NCI-H187 treated with DMSO at 0.1 percent for 48 hours (cell line): ENCODE data around the gene EID2.
A peak's percentile ranks its signal among the peaks of the same experiment; 100 is the strongest.

Experiments
- DNase-seq: peaks from one replicate; lab custom pipeline; 2025; lab: John Stamatoyannopoulos, UW

The EID2 gene, protein sequence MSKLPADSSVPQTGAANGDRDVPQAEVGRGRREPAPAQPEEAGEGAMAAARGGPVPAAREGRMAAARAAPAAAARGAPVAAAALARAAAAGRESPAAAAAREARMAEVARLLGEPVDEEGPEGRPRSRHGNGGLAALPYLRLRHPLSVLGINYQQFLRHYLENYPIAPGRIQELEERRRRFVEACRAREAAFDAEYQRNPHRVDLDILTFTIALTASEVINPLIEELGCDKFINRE

DNA sequence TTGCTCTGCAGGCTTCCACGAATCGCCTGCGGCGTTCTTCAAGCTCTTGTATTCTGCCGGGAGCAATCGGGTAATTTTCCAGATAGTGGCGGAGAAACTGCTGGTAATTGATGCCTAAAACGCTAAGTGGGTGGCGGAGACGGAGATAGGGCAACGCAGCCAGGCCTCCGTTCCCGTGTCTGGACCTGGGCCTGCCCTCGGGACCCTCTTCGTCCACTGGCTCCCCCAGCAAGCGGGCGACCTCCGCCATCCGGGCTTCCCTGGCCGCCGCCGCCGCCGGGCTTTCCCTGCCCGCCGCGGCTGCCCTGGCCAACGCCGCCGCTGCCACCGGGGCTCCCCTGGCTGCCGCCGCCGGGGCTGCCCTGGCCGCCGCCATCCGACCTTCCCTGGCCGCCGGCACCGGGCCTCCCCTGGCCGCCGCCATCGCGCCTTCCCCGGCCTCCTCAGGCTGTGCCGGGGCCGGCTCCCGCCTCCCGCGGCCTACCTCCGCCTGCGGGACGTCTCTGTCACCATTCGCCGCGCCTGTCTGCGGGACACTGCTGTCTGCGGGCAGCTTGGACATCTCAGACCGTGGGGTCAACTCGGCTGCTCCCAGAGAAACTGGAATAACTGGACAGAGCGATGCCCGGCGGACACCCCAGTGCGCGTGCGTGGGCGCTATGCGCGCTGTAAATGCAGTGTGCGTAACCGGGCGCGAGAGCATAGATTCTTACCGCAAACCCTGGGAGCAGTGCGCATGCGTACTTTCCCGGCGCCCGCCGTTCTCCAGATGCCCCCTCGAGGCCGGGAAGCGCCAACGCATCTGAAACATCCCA lies at the start of gene EID2:
Gene EID2 (minus strand): TSS at position 644 of the 815 bp plus-strand sequence. CDS start 82 bp downstream, at position 562.
- DNase-seq, result peak; percentile 79

DNA sequence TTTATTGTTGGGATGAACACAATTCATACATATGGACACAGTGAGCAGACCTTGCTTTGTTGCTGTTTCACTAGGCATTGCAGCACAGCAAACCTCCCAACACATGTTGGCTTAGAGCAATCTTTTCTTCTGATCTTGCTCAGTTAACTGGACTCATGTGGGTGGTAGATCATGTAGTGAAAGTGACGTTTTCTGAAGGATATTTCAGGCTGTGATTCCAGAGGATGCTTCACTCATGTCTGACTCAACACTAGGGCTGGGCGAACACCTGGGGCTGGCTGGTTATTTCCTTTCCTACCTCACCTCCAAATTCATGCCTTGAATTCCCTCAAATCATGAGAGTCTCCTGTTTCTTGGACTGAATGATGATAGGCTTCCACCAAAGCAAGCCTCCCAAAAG lies 48.1 kb upstream of the EID2 start:
- no peak for DNase-seq

DNA sequence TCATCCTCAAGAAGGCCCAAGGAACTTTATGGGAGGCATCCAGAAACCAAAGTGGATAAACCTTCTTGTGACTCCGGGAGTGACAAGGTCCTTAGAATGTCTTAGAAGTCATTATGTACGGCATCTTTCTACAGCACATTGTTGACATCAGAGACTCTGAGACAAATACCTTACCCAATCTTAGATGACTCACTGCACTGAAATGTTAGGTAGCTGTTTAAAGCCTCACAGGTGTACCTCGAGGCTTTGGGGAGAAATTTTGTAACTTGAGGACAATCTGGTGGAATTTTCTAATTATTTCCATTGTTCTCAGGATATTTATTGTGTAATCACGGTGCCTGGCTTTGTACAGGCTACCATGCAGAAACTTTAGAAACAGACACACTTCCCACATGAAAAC lies 47.5 kb upstream of the EID2 start:
- no peak for DNase-seq

DNA sequence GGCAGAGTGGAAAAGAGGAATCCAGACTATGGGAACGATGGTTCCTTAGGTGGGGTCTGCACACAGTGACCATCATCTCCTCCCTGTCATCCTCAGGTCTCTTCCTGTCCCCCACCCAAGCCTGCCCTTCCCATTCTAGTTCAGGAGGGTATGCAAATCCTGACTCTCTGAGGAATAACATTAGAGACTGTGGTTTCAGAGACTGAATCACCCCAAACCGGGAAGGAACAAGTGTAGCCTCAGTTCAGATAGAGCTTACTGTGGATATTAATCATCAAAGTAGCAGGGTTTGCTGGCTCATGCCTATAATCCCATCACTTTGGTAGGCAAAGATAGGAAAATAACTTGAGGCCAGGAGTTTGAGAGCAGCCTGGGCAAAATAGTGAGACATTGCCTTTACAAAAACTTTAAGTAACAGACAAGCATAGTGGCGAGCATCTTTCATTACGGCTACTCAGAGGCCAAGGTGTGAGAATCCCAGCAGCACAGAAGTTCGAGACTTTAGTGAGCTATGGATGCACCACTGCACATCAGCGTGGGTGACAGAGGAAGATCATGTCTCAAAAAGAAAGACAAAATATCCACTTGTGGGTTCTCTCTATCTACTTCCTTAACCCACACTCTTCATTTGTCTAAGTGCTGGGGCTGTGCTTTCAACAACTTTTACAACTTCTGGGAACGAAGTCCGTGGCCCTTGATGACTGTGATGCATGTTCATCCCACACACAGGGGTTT lies 43.1 kb upstream of the EID2 start:
- no peak for DNase-seq

DNA sequence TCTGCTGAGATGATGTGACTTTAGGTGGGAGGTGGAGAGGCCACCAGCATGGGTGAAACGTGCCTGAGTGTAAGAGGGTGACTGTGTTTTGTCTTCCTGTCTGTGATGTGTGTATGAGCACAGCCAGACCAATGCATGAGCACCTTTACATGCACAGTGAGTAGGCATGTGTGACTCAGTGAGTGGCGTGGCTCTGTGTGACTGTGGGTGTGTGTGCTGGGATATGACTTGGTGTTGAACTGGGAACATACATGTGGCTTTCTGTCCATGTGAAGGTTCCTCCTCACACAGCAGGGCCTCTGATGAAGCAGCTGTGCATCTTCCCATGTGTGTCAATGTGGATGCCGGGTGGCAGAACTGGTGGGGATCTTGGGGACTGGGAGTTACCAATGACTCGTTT lies 42.5 kb upstream of the EID2 start:
- DNase-seq, result no peak

DNA sequence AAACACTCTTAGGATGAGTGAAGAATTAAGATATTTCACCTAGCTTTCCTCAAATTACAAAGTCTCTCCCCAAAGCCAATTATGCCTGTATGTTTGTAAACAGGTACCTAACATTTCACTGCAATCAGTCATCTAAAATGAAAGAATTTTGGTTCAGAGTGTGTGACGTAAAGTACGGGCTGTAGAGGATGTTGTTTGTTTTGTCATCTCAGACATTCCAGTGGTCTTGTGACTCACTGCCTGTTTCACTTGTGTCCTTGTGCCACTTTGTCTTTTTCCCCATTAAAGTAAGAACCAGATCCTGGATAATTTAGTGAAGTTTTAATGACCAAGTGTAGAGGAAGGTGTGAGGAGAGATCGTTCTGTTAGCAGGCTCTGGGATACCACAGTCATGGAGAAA lies 28.6 kb upstream of the EID2 start:
- DNase-seq, result no peak

DNA sequence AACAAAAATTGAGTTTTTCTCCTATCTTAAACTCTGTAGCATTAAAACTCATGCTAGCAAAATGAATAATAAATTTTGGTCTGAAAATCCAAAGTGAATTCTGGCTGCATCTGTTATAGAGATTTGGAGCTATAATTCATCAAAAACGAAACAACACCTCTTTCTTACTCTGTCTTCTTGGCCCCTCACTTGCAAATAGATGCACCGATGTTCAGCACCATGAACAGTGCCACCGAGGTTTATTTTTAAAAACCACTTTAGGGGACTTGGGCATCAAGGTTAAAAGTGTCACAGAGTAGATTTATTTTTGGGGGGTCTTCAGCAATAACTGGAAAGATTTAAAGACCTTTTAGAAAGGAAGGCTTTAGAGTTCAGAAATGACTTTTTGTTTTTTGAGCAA lies 26.1 kb upstream of the EID2 start:
- DNase-seq, result no peak

DNA sequence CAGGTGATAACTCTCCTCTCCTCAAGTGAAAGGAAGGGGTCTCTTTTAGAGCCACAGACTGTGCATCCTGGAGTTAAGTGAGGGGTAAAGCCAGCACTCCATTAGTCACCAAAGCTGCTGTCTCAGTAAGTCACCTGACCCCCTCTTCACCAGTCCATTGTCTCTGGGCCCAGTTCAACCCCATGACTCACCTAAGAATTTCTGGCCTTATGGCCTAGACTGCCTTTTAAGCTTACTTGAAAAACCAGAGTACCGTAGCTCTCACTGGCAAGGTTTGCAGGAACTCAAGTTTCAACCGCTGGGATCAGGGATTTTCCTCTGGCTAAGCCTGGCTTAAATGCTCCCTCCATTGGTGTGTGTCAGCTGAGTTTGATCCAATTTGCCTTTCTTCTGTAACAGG lies 23.4 kb upstream of the EID2 start:
- DNase-seq, result no peak

DNA sequence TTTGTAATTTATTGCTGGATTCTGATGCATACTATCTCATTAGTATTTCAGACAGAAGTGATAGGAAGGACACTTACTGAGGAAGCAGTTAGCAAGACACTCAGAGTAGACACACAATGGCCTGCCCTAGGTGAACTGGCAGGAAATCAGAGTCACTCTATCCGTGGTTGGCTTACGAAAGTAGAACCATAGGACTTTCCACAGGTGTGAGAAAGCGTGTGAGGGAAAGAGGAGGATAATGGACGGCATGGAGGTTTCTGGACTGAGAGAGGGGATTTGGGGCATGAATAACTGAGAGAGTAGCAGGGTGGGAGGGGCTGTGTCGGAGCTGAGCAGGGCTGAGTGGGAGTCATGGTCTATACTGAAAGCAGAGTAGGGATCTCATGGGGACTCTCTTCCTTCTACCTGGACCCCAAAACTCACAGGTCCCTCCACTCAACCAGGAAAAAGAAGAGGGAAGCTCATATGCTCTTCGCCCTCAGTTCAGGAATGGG lies 18.7 kb upstream of the EID2 start:
- no peak for DNase-seq

DNA sequence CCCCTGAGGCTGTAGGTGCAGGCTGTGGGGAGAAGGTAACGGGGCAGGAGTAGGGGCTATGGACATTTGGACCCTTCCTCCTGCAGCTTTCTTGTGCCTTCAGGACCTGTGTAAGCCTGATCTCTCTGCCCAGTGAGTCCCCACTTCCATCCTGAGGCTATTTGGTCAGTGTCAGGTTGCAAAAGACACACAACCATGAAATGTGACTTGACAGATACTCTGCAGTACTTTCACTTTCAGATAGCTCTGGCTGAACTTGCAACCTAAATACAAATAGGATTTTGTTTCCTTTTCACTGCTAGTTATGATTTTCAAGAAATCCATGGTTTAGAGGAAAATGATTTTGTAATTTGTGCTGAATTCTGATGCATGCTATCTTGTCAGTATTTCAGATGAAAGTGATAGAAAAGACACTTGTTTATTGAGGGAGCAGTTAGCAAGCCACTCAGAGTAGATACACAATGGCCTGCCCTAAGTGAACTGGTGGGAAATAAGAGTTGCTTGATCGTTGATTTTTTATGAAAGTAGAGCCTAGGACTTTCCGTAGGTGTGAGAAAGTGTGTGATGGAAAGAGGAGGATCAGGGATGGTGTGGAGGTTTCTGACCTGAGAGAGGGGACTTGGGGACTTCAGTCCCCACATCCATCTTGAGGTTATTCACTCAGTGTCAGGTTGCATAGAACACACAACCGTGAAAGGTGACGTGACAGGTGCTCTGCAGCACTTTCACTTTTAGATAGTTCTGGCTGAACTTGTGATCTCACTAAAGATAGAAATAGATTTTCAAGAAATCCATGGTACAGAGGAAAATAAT lies 18.1 kb upstream of the EID2 start:
- DNase-seq, result no peak

DNA sequence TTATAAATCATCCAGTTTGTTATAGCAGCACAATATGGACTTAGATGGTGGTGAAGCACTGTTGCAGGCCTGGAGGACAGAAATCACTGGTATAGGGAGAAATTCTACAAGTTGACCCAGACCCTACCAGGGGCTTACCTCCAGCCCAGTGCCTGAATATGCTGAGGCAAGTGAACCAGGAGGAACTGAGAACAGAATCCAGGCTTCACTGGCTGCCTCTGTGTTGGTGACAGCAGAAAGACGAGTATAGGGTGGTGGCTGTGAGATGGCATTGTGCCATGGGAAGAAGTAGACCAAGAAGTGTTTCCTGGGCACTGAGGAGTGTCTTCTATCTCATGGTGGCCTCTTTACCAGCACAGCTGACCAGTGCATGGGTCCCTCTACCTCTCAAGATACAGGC lies 15.9 kb upstream of the EID2 start:
- DNase-seq, result no peak

DNA sequence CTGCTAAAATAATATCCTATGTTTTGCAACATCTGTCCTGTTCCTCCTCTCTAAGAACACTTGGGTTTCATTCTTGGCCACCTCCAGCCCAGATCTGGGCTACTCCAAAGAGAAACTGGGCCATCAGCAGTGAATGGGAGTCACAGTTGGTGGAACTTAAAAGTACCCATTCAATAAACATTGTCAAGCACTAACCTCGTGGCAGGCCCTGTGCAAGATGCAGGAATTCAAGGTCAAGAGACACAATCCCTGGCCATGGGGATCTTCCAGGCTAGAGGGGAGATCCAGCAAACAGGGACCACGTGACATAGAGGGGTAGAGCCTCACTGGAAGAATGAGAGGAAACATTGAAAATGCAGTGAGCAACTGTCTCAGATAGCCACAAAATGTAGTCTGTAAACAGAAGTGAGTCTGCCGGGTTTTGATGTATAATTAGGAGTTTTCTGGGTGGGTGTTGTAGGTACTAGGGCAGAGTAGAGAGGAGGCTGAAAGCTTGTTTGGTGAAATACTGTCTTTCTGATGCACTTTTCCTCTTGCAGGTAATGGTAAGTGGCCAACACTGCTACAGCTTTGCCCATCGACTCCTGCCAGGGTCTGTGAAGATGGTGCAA lies 14.8 kb upstream of the EID2 start:
- no peak for DNase-seq

DNA sequence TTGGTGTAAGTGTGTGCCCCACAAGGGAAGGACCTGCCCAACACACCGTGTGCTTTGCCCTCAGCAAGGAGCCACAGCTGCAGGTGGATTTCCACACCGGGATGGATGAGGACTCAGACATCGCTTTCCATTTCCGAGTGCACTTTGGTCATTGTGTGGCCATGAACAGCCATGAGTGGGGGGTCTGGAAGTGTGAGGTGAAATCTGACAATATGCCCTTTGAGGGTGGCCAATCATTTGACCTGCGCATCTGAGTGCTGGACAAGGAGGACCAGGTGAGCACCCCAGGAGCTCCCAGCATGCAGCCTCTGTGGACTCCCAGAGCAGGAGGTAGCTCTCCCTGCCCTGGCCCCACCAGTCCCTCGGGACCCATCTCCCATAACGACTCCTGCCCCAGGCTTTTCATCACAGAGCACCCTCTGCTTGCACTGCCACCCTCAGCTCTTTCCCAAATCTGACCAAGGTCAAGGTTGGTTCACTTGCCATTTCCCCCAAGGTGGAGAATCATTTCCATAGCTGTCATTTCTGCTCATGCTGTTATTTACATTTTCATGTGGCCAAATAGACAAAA lies 13.2 kb upstream of the EID2 start:
- DNase-seq, result no peak

DNA sequence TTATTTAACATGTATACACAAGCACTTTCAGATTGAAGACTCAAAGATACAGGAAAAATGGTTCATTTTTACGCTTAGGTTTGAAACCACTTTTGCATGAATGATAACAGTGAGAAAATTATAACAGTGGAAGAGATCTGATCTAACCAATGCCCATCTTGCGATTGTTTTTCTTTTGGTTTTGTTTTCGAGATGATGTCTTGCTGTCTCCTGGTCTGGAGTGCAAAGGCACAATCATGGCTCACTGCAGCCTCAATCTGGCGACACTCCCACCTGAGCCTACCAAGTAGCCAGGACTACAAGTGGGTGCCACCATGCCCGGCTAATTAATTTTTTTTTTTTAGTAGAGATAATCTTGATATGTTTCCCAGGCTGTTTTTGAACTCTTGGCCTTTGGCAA lies 10.2 kb upstream of the EID2 start:
- no peak for DNase-seq

DNA sequence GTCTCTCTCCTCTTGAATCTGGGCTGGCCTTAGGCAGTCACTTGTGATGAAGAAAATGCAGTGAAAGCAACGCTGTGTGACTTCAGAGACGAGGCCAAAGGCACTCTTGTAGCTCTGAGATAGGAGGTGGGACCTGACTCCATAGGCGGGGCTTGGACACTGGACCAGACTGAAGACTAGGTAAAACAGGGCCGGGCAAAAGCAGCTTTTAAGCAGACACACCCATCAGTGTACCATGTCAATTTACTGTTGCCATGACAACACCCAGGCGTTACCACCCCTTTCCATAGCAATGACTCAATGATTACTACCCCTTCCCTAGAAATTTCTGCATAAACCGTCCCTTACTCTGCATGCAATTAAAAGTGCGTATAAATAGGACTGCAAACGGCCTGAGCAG lies 6.6 kb upstream of the EID2 start:
- DNase-seq, result no peak

DNA sequence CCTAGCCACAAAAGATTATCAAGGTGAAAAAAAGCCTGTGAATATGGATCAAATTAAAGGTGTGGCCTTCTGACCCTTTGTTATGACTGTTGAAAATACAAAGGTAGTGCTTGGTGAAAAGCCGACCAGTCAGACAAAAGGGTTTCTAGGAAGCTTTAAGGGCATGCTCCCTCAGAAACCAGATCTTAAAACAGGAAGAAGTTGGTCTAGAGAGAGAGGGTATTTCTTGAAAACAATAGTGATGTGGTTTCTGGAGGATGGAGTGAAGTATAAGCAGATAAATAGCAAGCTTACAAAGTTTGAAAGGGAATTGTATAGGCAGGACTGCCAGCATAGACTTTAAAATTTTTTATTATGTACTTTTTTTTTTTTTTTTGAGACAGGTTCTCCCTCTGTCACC lies 5.0 kb upstream of the EID2 start:
- no peak for DNase-seq

DNA sequence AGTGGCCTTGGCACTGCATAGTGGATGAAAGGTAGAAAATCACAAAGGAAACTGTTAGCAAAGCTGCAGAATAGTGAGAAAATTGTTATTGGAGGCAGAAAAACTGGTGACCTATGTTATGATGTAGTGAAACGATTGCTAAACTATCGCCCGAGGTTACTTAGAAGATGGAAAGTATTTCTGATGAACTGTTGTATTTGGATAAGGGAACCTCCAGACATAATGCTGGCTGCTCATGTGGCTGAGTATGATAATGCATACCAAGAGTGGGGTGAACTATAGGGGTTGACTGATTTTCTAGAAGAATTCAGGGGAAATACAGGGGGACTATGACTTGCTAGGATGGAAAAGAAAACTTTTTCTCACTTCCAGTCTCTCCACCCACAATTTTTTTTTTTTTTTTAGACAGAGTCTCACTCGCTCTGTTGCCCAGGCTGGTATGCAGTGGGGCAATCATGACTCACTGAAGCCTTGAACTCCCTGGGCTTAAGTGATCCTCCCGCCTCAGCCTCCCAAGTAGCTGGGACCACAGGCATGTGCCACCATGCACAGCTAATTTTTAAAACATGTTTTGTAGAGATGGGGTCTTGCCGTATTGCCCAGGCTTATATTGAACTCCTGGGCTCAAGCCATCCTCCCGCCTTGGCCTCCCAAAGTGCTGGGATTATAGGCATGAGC lies 4.4 kb upstream of the EID2 start:
- DNase-seq, result no peak

DNA sequence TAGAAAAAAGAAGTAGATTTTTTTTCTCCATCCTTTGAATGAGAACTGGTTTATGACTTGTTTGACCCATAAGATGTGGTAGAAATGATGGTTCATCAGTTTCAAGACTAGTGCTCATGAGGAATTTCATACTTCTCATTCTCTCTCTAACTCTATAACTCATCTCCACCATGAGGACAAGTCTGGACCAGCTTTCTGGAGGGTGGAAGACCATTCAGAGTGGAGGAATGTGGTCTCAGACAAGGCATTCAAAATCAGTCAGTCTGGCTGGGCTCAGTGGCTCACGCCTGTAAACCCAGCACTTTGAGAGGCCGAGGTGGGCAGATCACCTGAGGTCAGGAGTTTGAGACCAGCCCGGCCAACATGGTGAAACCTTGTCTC lies 3.5 kb upstream of the EID2 start:
- no peak for DNase-seq

DNA sequence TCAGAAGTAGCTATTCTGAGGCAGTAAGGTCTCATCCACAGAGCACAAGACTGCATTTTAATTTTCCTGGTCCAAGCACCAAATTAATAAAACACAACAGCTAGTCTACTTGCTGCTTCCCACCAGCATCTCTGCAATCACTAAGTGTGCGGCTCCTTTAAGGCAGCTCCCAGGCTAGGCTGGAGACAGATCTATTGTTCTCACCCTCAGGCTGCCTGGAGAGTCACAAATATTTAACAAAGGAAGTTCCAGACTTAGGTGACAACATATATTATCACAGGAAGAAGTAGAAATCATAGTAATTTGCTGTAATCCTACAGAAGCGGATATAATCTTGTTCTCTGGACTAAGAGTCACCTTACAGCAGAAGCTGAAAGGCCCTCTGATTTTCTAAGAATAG lies 2.2 kb upstream of the EID2 start:
- no peak for DNase-seq

DNA sequence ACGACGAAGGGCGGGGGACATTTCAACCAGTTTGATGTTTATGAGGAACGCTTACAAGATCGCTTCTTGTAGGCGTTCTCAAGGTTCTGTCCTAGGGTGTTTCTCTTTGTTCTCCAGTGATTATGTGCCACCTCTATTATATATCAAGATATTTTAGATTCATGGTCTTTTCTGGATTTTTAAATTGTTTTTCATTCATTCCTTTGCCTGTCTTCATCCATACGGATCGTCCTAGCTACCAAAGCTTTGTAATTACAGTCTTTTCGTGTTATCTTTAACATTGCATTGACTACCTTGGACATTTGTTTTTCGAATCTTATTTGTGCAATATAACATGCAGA lies 342 bp upstream of the EID2 start:
- DNase-seq, result no peak

DNA sequence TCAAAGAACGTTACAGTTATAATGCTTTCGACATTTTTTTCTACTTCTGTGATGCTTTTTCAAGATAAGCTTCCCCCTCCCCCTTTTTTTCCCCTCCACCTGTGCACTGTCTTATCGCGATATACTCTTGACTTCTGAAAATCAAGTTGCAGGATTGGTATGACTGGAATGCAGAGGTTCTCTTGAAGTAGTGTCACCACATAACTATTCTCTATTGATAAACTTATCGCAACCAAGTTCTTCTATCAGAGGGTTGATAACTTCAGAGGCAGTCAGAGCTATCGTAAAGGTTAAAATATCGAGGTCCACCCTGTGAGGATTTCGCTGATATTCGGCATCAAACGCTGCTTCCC lies 820 bp downstream of the EID2 start:
- DNase-seq, result no peak
